HepG2 (cell line): ENCODE data around the gene RAB8A. TPM values are rescaled to one million over a fixed set of nuclear protein-coding genes. Genes with fewer than 3 reads are reported as not detected.
A peak's percentile ranks its signal among the peaks of the same experiment; 100 is the strongest.

Experiments used
- ERF ChIP-seq: IDR thresholded peaks from 2 replicates; pipeline ENCODE4 v1.6.1; 2018; ENCODE audit warnings: missing biosample characterization, missing genetic modification reagents
- HNF4A ChIP-seq: sonication (generic); formaldehyde crosslinking; IDR thresholded peaks from 2 replicates; pipeline ENCODE4 v1.4.0; 2020; ENCODE audit warnings: missing genetic modification reagents
- MIER3 ChIP-seq: IDR thresholded peaks from 2 replicates; pipeline ENCODE4 v1.6.1; 2016; ENCODE audit warnings: missing compliant biosample characterization, borderline replicate concordance
- NFKBIZ ChIP-seq: IDR thresholded peaks from 2 replicates; pipeline ENCODE4 v1.6.1; 2018; ENCODE audit warnings: missing genetic modification reagents, missing compliant biosample characterization
- NR2C2 ChIP-seq: sonication (generic); formaldehyde crosslinking; IDR thresholded peaks from 2 replicates; pipeline ENCODE4 v1.4.0; 2020; ENCODE audit warnings: missing genetic modification reagents, mild to moderate bottlenecking, moderate library complexity, borderline replicate concordance
- SIN3B ChIP-seq: fragments of 150-350 bp; IDR thresholded peaks from 2 replicates; pipeline ENCODE4 v1.6.1; 2014; ENCODE audit warnings: low read length
- SMAD3 ChIP-seq: sonication (generic); formaldehyde crosslinking; IDR thresholded peaks from 2 replicates; pipeline ENCODE4 v1.4.0; 2020; ENCODE audit warnings: missing genetic modification reagents
- SNAPC4 ChIP-seq: sonication (generic); formaldehyde crosslinking; IDR thresholded peaks from 2 replicates; pipeline ENCODE4 v1.4.0; 2020; ENCODE audit warnings: mild to moderate bottlenecking, missing genetic modification reagents
- SNRNP70 ChIP-seq: fragments of 200-400 bp; formaldehyde crosslinking; IDR thresholded peaks from 2 replicates; pipeline ENCODE4 v1.6.1; 2017; ENCODE audit warnings: mild to moderate bottlenecking, low read depth, low read length, moderate library complexity
- YEATS4 ChIP-seq: sonication (generic); formaldehyde crosslinking; IDR thresholded peaks from 2 replicates; pipeline ENCODE4 v1.4.0; 2020; ENCODE audit warnings: missing genetic modification reagents, borderline replicate concordance
- ZFP41 ChIP-seq: sonication (generic); formaldehyde crosslinking; IDR thresholded peaks from 2 replicates; pipeline ENCODE4 v1.4.0; 2020; ENCODE audit warnings: mild to moderate bottlenecking, missing genetic modification reagents, borderline replicate concordance
- ZNF17 ChIP-seq: sonication (generic); formaldehyde crosslinking; IDR thresholded peaks from 2 replicates; pipeline ENCODE4 v1.5.0; 2020; ENCODE audit warnings: mild to moderate bottlenecking, missing genetic modification reagents
- ZNF616 ChIP-seq: sonication (generic); formaldehyde crosslinking; IDR thresholded peaks from 2 replicates; pipeline ENCODE4 v1.5.0; 2020; ENCODE audit warnings: low read depth, mild to moderate bottlenecking, missing genetic modification reagents
- polyA plus RNA-seq, 8 experiments: library from polyadenylated mRNA; depleted of rRNA in 3 of 8; stranded (reverse) in 7 of 8; unstranded in 1 of 8; fragments of >200 nt; fragmentation: Illumina TruSeq in 4 of 8; extraction: Trizol in 4 of 8; gene quantifications; 2 replicates each; pipeline versions ENCODE4 v1.2.1 to v1.2.3, GENCODE V29; 2011 to 2016; ENCODE audit warnings: low read depth in 4 of 8, missing spikeins in 1 of 8, mixed read lengths in 1 of 8; ENCODE audit not compliant: insufficient read depth in 1 of 8
- total RNA-seq, 5 experiments: library from RNA; depleted of rRNA; stranded (reverse); fragments of >200 nt; fragmentation: Illumina TruSeq; extraction: Trizol; gene quantifications; 2 replicates each; pipeline ENCODE4 v1.2.3, GENCODE V29; 2016; ENCODE audit warnings: low read depth in 1 of 5
- TF ChIP-seq, protein P1 (sequence below): IDR thresholded peaks from 2 replicates; pipeline ENCODE4 v1.6.1; 2016; ENCODE audit warnings: mild to moderate bottlenecking
- TF ChIP-seq, protein P2 (sequence below): sonication (generic); formaldehyde crosslinking; IDR thresholded peaks from 2 replicates; pipeline ENCODE4 v1.4.0; 2020; ENCODE audit warnings: missing genetic modification reagents, borderline replicate concordance
- TF ChIP-seq, protein P3 (sequence below): sonication (generic); formaldehyde crosslinking; IDR thresholded peaks from 2 replicates; pipeline ENCODE4 v1.5.0; 2020; ENCODE audit warnings: mild to moderate bottlenecking, missing genetic modification reagents, moderate library complexity
- TF ChIP-seq, protein P4 (sequence below): sonication (generic); formaldehyde crosslinking; IDR thresholded peaks from 2 replicates; pipeline ENCODE4 v1.4.0; 2020; ENCODE audit warnings: missing genetic modification reagents

RAB8A gene
- total and polyA plus RNA-seq, 2 of the 13 experiments (the other 11 are each of a cell fraction or from before 2014, with no cell fraction given): 36.7 to 45.0 TPM

DNA sequence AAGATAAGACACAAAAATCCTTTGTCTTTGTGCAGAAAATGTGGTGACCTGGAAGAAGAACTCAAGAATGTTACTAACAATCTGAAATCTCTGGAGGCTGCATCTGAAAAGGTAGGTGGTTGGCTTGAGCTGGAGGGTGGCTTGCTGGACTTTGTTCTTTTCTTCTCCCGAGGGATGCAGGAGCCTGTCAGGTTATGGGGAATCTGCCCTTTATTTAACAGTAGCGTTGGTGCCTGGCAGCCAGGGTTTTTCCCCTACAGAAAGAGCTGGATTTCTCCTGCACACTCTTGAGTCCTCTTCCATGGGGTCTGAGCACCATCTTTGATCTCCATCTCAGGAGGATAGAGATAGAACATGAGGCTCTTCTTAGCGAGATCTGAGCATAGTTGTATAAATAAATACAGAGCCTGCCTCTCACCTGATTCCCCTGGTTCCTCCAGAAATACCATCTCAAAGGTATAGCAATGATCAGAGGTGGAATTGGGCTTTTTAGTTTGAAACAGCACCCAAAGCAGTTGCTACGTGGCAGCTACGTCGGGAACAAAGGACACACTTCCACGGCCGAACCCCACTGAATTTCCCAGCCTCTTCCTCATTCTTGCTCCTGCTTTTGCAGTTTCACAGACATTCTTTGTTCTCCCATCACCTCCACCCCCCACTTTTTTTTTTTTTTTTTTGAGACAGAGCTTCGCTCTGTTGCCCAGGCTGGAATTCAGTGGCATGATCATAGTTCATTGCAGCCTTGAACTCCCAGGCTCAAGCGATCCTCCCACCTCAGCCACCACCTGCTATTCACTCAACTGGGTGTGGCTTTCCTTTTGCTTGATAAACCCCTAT lies 22.5 kb upstream of the RAB8A start (continued):
- TF ChIP-seq, protein P1, sequence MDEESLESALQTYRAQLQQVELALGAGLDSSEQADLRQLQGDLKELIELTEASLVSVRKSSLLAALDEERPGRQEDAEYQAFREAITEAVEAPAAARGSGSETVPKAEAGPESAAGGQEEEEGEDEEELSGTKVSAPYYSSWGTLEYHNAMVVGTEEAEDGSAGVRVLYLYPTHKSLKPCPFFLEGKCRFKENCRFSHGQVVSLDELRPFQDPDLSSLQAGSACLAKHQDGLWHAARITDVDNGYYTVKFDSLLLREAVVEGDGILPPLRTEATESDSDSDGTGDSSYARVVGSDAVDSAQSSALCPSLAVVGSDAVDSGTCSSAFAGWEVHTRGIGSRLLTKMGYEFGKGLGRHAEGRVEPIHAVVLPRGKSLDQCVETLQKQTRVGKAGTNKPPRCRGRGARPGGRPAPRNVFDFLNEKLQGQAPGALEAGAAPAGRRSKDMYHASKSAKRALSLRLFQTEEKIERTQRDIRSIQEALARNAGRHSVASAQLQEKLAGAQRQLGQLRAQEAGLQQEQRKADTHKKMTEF (CRISPR knock-in tag): peak; percentile 50; the same call in 1 of the 2 replicates
- TF ChIP-seq HNF4A (peak; percentile 61), ZFP41 (no peak), SNRNP70 (no peak), MIER3 (CRISPR knock-in tag) (no peak), YEATS4 (peak; percentile 33; the same call in 1 of the 2 replicates), ERF (CRISPR knock-in tag) (no peak), SIN3B (no peak), ZNF616 (CRISPR knock-in tag) (no peak), NR2C2 (CRISPR knock-in tag) (no peak), ZNF17 (CRISPR knock-in tag) (no peak), SNAPC4 (CRISPR knock-in tag) (no peak), SMAD3 (no peak), NFKBIZ (CRISPR knock-in tag) (no peak)
- TF ChIP-seq, protein P2, sequence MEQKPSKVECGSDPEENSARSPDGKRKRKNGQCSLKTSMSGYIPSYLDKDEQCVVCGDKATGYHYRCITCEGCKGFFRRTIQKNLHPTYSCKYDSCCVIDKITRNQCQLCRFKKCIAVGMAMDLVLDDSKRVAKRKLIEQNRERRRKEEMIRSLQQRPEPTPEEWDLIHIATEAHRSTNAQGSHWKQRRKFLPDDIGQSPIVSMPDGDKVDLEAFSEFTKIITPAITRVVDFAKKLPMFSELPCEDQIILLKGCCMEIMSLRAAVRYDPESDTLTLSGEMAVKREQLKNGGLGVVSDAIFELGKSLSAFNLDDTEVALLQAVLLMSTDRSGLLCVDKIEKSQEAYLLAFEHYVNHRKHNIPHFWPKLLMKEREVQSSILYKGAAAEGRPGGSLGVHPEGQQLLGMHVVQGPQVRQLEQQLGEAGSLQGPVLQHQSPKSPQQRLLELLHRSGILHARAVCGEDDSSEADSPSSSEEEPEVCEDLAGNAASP: peak; percentile 34; the same call in 1 of the 2 replicates
- TF ChIP-seq, protein P3, sequence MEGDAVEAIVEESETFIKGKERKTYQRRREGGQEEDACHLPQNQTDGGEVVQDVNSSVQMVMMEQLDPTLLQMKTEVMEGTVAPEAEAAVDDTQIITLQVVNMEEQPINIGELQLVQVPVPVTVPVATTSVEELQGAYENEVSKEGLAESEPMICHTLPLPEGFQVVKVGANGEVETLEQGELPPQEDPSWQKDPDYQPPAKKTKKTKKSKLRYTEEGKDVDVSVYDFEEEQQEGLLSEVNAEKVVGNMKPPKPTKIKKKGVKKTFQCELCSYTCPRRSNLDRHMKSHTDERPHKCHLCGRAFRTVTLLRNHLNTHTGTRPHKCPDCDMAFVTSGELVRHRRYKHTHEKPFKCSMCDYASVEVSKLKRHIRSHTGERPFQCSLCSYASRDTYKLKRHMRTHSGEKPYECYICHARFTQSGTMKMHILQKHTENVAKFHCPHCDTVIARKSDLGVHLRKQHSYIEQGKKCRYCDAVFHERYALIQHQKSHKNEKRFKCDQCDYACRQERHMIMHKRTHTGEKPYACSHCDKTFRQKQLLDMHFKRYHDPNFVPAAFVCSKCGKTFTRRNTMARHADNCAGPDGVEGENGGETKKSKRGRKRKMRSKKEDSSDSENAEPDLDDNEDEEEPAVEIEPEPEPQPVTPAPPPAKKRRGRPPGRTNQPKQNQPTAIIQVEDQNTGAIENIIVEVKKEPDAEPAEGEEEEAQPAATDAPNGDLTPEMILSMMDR (CRISPR knock-in tag): no peak
- TF ChIP-seq, protein P4, sequence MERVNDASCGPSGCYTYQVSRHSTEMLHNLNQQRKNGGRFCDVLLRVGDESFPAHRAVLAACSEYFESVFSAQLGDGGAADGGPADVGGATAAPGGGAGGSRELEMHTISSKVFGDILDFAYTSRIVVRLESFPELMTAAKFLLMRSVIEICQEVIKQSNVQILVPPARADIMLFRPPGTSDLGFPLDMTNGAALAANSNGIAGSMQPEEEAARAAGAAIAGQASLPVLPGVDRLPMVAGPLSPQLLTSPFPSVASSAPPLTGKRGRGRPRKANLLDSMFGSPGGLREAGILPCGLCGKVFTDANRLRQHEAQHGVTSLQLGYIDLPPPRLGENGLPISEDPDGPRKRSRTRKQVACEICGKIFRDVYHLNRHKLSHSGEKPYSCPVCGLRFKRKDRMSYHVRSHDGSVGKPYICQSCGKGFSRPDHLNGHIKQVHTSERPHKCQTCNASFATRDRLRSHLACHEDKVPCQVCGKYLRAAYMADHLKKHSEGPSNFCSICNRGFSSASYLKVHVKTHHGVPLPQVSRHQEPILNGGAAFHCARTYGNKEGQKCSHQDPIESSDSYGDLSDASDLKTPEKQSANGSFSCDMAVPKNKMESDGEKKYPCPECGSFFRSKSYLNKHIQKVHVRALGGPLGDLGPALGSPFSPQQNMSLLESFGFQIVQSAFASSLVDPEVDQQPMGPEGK (CRISPR knock-in tag): peak; percentile 47; the same call in 1 of the 2 replicates
